Measurements from ENCODE around the gene ADAMTS16.

ADAMTS16 gene

GRCh38 chr5:5289537-5289936 lies 149.4 kb downstream of the ADAMTS16 start:
- DNase-seq, result no peak

- no peak for DNase-seq
Measured at GRCh38 chr5:5290674-5291334, 150.7 kb downstream of the ADAMTS16 start.

- DNase-seq, result no peak
Measured at GRCh38 chr5:5291357-5291756, 151.2 kb downstream of the ADAMTS16 start.

GRCh38 chr5:5293029-5293428 lies 152.9 kb downstream of the ADAMTS16 start:
- no peak for DNase-seq

GRCh38 chr5:5294429-5294828 lies 154.3 kb downstream of the ADAMTS16 start:
- no peak for DNase-seq

GRCh38 chr5:5295351-5295750 lies 155.2 kb downstream of the ADAMTS16 start:
- DNase-seq, result no peak

- DNase-seq, result no peak
Measured at GRCh38 chr5:5296051-5296450, 155.9 kb downstream of the ADAMTS16 start.

GRCh38 chr5:5297432-5298067 lies 157.4 kb downstream of the ADAMTS16 start:
- no peak for DNase-seq

GRCh38 chr5:5298068-5298633 lies 158.0 kb downstream of the ADAMTS16 start:
- no peak for DNase-seq

GRCh38 chr5:5298841-5299541 lies 158.9 kb downstream of the ADAMTS16 start:
- DNase-seq, result no peak

- no peak for DNase-seq
Measured at GRCh38 chr5:5301176-5301575, 161.0 kb downstream of the ADAMTS16 start.

GRCh38 chr5:5302201-5302600 lies 162.1 kb downstream of the ADAMTS16 start:
- DNase-seq, result no peak

GRCh38 chr5:5303242-5303641 lies 163.1 kb downstream of the ADAMTS16 start:
- DNase-seq, result no peak

- DNase-seq, result no peak
Measured at GRCh38 chr5:5304361-5305020, 164.4 kb downstream of the ADAMTS16 start.

- no peak for DNase-seq
Measured at GRCh38 chr5:5306696-5307095, 166.6 kb downstream of the ADAMTS16 start.

GRCh38 chr5:5308319-5308718 lies 168.2 kb downstream of the ADAMTS16 start:
- no peak for DNase-seq

GRCh38 chr5:5309645-5310044 lies 169.5 kb downstream of the ADAMTS16 start:
- no peak for DNase-seq

- no peak for DNase-seq
Measured at GRCh38 chr5:5313101-5313635, 173.0 kb downstream of the ADAMTS16 start.

- DNase-seq, result no peak
Measured at GRCh38 chr5:5314166-5314565, 174.0 kb downstream of the ADAMTS16 start.

GRCh38 chr5:5314626-5315025 lies 174.5 kb downstream of the ADAMTS16 start:
- no peak for DNase-seq

GRCh38 chr5:5315068-5315980 lies 175.2 kb downstream of the ADAMTS16 start:
- DNase-seq, result no peak

- DNase-seq, result no peak
Measured at GRCh38 chr5:5316334-5316733, 176.2 kb downstream of the ADAMTS16 start.
